Activated CD4-positive, alpha-beta memory T cell treated with anti-CD3 and anti-CD28 coated beads, Interleukin-2, amount 10 ng/mL, durations not matched to agents 7 days and 5 days (primary cell): Measurements from ENCODE around the gene ADGRV1. TPM values are rescaled to one million over a fixed set of nuclear protein-coding genes. Genes with fewer than 3 reads are reported as not detected.

ENCODE experiments used
- CTCF ChIA-PET: fragments of 350-600 bp; sonication (Branson Sonifier 250); formaldehyde crosslinking; loops from one replicate; lab custom pipeline; 2021; ENCODE audit warnings: antibody characterized with exemption, inconsistent platforms; lab: Charles Lee
- POLR2A ChIA-PET: fragments of 350-600 bp; sonication (Branson Sonifier 250); formaldehyde crosslinking; loops from one replicate; lab custom pipeline; 2021; ENCODE audit warnings: antibody characterized with exemption; lab: Charles Lee
- DNase-seq: peaks from one replicate; pipeline ENCODE4 v3.0.0-alpha.2; 2020
- H3K27ac Mint-ChIP-seq: one replicate; pipeline ENCODE4 v1.8.0; 2021; ENCODE audit warnings: mild to moderate bottlenecking, mixed read lengths
- H3K27me3 Mint-ChIP-seq: one replicate; pipeline ENCODE4 v1.8.0; 2021; ENCODE audit warnings: mixed read lengths
- H3K36me3 Mint-ChIP-seq: one replicate; pipeline ENCODE4 v1.8.0; 2021; ENCODE audit warnings: low read depth, mixed read lengths
- H3K4me1 Mint-ChIP-seq: one replicate; pipeline ENCODE4 v1.8.0; 2021; ENCODE audit warnings: mixed read lengths
- H3K4me3 Mint-ChIP-seq: one replicate; pipeline ENCODE4 v1.8.0; 2021; ENCODE audit warnings: mild to moderate bottlenecking, mixed read lengths
- H3K9me3 Mint-ChIP-seq: one replicate; pipeline ENCODE4 v1.8.0; 2021; ENCODE audit warnings: mixed read lengths
- total RNA-seq, 2 experiments: library from RNA; stranded (reverse); gene quantifications; one replicate each; pipeline ENCODE4 v1.2.3, GENCODE V29; 2021

The ADGRV1 gene
- total RNA-seq, 2 experiments from 2014 or later = not detected

- H3K27me3 Mint-ChIP-seq = peaks cover 13% of the 10 kb centered on the region
- no peak overlapping the region for H3K4me3 Mint-ChIP-seq
- no peak for DNase-seq
- ChIA-PET CTCF (interaction anchor here (1.4 kb wide), 1 partner anchor 280 kb away, joined by 3 read pairs; no protein-coding TSS in a partner anchor), POLR2A (interaction anchor here (0.9 kb wide), 1 partner anchor 273 kb away, joined by 3 read pairs; no protein-coding TSS in a partner anchor)
- peaks cover 3% of the 10 kb centered on the region for H3K9me3 Mint-ChIP-seq
- no peaks in the 10 kb centered on the region for H3K4me1 Mint-ChIP-seq
- no peaks in the 10 kb centered on the region for H3K36me3 Mint-ChIP-seq
- H3K27ac Mint-ChIP-seq = no peak overlapping the region
Measured at GRCh38 chr5:91106842-91107511, 548.4 kb downstream of the ADGRV1 start.

- peaks cover 3% of the 10 kb centered on the region for H3K9me3 Mint-ChIP-seq
- ChIA-PET CTCF (interaction anchor here (1.2 to 2.1 kb wide), 2 partner anchors 276 to 310 kb away, joined by 5 to 6 read pairs; no protein-coding TSS in a partner anchor), POLR2A (no interaction called here)
- no peak for DNase-seq
- H3K36me3 Mint-ChIP-seq = no peaks in the 10 kb centered on the region
- H3K4me1 Mint-ChIP-seq = peaks cover 2% of the 10 kb centered on the region
- no peak overlapping the region for H3K27ac Mint-ChIP-seq
- no peak overlapping the region for H3K4me3 Mint-ChIP-seq
- H3K27me3 Mint-ChIP-seq = peaks cover 13% of the 10 kb centered on the region
Measured at GRCh38 chr5:91109634-91110033, 551.0 kb downstream of the ADGRV1 start.

- no peak for DNase-seq
- CTCF ChIA-PET = interaction anchor here (1.2 to 2.1 kb wide), 3 partner anchors 9 to 309 kb away, joined by 3 to 6 read pairs (median 5); no protein-coding TSS in a partner anchor
- POLR2A ChIA-PET = no interaction called here
- H3K36me3 Mint-ChIP-seq = no peaks in the 10 kb centered on the region
- no peak overlapping the region for H3K4me3 Mint-ChIP-seq
- H3K27ac Mint-ChIP-seq = no peak overlapping the region
- peaks cover 5% of the 10 kb centered on the region for H3K4me1 Mint-ChIP-seq
- peaks cover 3% of the 10 kb centered on the region for H3K9me3 Mint-ChIP-seq
- peaks cover 12% of the 10 kb centered on the region for H3K27me3 Mint-ChIP-seq
Measured at GRCh38 chr5:91110686-91111085, 552.1 kb downstream of the ADGRV1 start.

- no peaks in the 10 kb centered on the region for H3K36me3 Mint-ChIP-seq
- ChIA-PET POLR2A (no interaction called here), CTCF (interaction anchor here (1.6 kb wide), 1 partner anchor 10 kb away, joined by 3 read pairs; no protein-coding TSS in a partner anchor)
Measured at GRCh38 chr5:91111473-91112238, 553.1 kb downstream of the ADGRV1 start.

GRCh38 chr5:91114658-91115057 lies 556.1 kb downstream of the ADGRV1 start:
- no peak overlapping the region for H3K4me3 Mint-ChIP-seq
- H3K36me3 Mint-ChIP-seq = no peaks in the 10 kb centered on the region
- DNase-seq = no peak
- H3K9me3 Mint-ChIP-seq = no peaks in the 10 kb centered on the region
- ChIA-PET CTCF (no interaction called here), POLR2A (no interaction called here)
- peaks cover 5% of the 10 kb centered on the region for H3K4me1 Mint-ChIP-seq
- H3K27me3 Mint-ChIP-seq = peaks cover 4% of the 10 kb centered on the region
- H3K27ac Mint-ChIP-seq = no peak overlapping the region

More at GRCh38 chr5:91111473-91112238, 553.1 kb downstream of the ADGRV1 start:
- Mint-ChIP-seq H3K27me3 (peaks cover 8% of the 10 kb centered on the region), H3K9me3 (peaks cover under 1% of the 10 kb centered on the region), H3K4me1 (peaks cover 5% of the 10 kb centered on the region), H3K4me3 (no peak overlapping the region), H3K27ac (no peak overlapping the region)
- DNase-seq = no peak

- CTCF ChIA-PET = no interaction called here
- H3K4me1 Mint-ChIP-seq = peaks cover 5% of the 10 kb centered on the region
- no peak overlapping the region for H3K4me3 Mint-ChIP-seq
- POLR2A ChIA-PET = no interaction called here
- no peaks in the 10 kb centered on the region for H3K9me3 Mint-ChIP-seq
- H3K27me3 Mint-ChIP-seq = peaks cover 5% of the 10 kb centered on the region
- H3K27ac Mint-ChIP-seq = no peak overlapping the region
- no peak for DNase-seq
- H3K36me3 Mint-ChIP-seq = no peaks in the 10 kb centered on the region
Measured at GRCh38 chr5:91118354-91118753, 559.8 kb downstream of the ADGRV1 start.

GRCh38 chr5:91118796-91119195 lies 560.2 kb downstream of the ADGRV1 start:
- no peaks in the 10 kb centered on the region for H3K36me3 Mint-ChIP-seq
- no peak for DNase-seq
- ChIA-PET POLR2A (no interaction called here), CTCF (no interaction called here)
- no peak overlapping the region for H3K27ac Mint-ChIP-seq
- no peak overlapping the region for H3K4me3 Mint-ChIP-seq
- peaks cover 5% of the 10 kb centered on the region for H3K27me3 Mint-ChIP-seq
- no peaks in the 10 kb centered on the region for H3K9me3 Mint-ChIP-seq
- H3K4me1 Mint-ChIP-seq = peaks cover 5% of the 10 kb centered on the region

- H3K4me3 Mint-ChIP-seq = no peak overlapping the region
- H3K36me3 Mint-ChIP-seq = no peaks in the 10 kb centered on the region
- H3K27me3 Mint-ChIP-seq = peaks cover 5% of the 10 kb centered on the region
- no peak overlapping the region for H3K27ac Mint-ChIP-seq
- H3K4me1 Mint-ChIP-seq = peaks cover 5% of the 10 kb centered on the region
- ChIA-PET POLR2A (no interaction called here), CTCF (no interaction called here)
- DNase-seq = no peak
- H3K9me3 Mint-ChIP-seq = no peaks in the 10 kb centered on the region
Measured at GRCh38 chr5:91119217-91119616, 560.6 kb downstream of the ADGRV1 start.

- no peaks in the 10 kb centered on the region for H3K36me3 Mint-ChIP-seq
- no peak overlapping the region for H3K4me3 Mint-ChIP-seq
Measured at GRCh38 chr5:91119981-91120850, 561.6 kb downstream of the ADGRV1 start.

GRCh38 chr5:91121347-91121993 lies 562.9 kb downstream of the ADGRV1 start:
- Mint-ChIP-seq H3K4me1 (no peaks in the 10 kb centered on the region), H3K4me3 (no peak overlapping the region), H3K27ac (no peak overlapping the region), H3K27me3 (peaks cover 8% of the 10 kb centered on the region), H3K36me3 (no peaks in the 10 kb centered on the region), H3K9me3 (no peaks in the 10 kb centered on the region)
- DNase-seq = no peak
- POLR2A ChIA-PET = interaction anchor here (1.0 kb wide), 1 partner anchor 261 kb away, joined by 3 read pairs; no protein-coding TSS in a partner anchor
- CTCF ChIA-PET = no interaction called here

More at GRCh38 chr5:91119981-91120850, 561.6 kb downstream of the ADGRV1 start:
- Mint-ChIP-seq H3K9me3 (no peaks in the 10 kb centered on the region), H3K27ac (no peak overlapping the region), H3K4me1 (no peaks in the 10 kb centered on the region), H3K27me3 (peaks cover 5% of the 10 kb centered on the region)
- ChIA-PET CTCF (no interaction called here), POLR2A (no interaction called here)
- no peak for DNase-seq

- no peaks in the 10 kb centered on the region for H3K9me3 Mint-ChIP-seq
- H3K4me1 Mint-ChIP-seq = no peaks in the 10 kb centered on the region
- H3K4me3 Mint-ChIP-seq = no peak overlapping the region
- POLR2A ChIA-PET = no interaction called here
- no peak overlapping the region for H3K27ac Mint-ChIP-seq
- no peaks in the 10 kb centered on the region for H3K36me3 Mint-ChIP-seq
- CTCF ChIA-PET = no interaction called here
- H3K27me3 Mint-ChIP-seq = peaks cover 9% of the 10 kb centered on the region
- DNase-seq = no peak
Measured at GRCh38 chr5:91122651-91123050, 564.1 kb downstream of the ADGRV1 start.

GRCh38 chr5:91123291-91123690 lies 564.7 kb downstream of the ADGRV1 start:
- CTCF ChIA-PET = no interaction called here
- H3K27ac Mint-ChIP-seq = no peak overlapping the region
- H3K9me3 Mint-ChIP-seq = no peaks in the 10 kb centered on the region
- H3K4me1 Mint-ChIP-seq = no peaks in the 10 kb centered on the region
- POLR2A ChIA-PET = no interaction called here
- H3K4me3 Mint-ChIP-seq = no peak overlapping the region
- DNase-seq = no peak
- peaks cover 8% of the 10 kb centered on the region for H3K27me3 Mint-ChIP-seq
- no peaks in the 10 kb centered on the region for H3K36me3 Mint-ChIP-seq
